SU-DHL-6 (cell line): ENCODE data around the gene MEN1.

Experiments used
- H2AFZ ChIP-seq: fragments of 200-600 bp; sonication (generic); 2 replicates; pipeline ENCODE4 v1.6.1; 2014; ENCODE audit warnings: low read depth, mild to moderate bottlenecking, moderate library complexity, mixed read lengths, antibody characterized with exemption, low read length; ENCODE audit not compliant: severe bottlenecking
- H3F3A ChIP-seq: fragments of 200-600 bp; shearing (Covaris generic); 2 replicates; pipeline ENCODE4 v1.6.0; 2016; ENCODE audit warnings: antibody characterized with exemption, mild to moderate bottlenecking; ENCODE audit not compliant: insufficient read depth
- H3K27ac ChIP-seq: fragments of 200-600 bp; sonication (generic); 2 replicates; pipeline ENCODE4 v1.5.1; 2016; ENCODE audit warnings: low read depth, mild to moderate bottlenecking, low read length, moderate library complexity, mixed read lengths
- H3K27me3 ChIP-seq: fragments of 200-600 bp; sonication (generic), shearing (Covaris generic); 2 replicates; pipeline ENCODE4 v1.6.0; 2014; ENCODE audit warnings: mild to moderate bottlenecking, low read length
- H3K36me3 ChIP-seq: fragments of 200-600 bp; sonication (generic); 2 replicates; pipeline ENCODE4 v1.6.1; 2014; ENCODE audit warnings: mild to moderate bottlenecking, low read length, mixed read lengths
- H3K4me2 ChIP-seq: fragments of 300-600, 200-600 bp; shearing (Covaris generic), sonication (generic); 2 replicates; pipeline ENCODE4 v1.6.0; 2014; ENCODE audit warnings: low read length, low read depth, mild to moderate bottlenecking; ENCODE audit not compliant: poor library complexity, severe bottlenecking
- H3K4me3 ChIP-seq: fragments of 200-600 bp; sonication (generic); 2 replicates; pipeline ENCODE4 v1.5.1; 2014; ENCODE audit warnings: antibody characterized with exemption, low read length, mild to moderate bottlenecking, mixed read lengths; ENCODE audit not compliant: insufficient read depth, poor library complexity, severe bottlenecking
- H3K79me2 ChIP-seq: fragments of 200-600 bp; sonication (generic); 2 replicates; pipeline ENCODE4 v1.6.1; 2014; ENCODE audit warnings: mild to moderate bottlenecking, low read length, moderate library complexity; ENCODE audit not compliant: insufficient read depth
- H3K9ac ChIP-seq: fragments of 200-600 bp; sonication (generic); 2 replicates; pipeline ENCODE4 v1.7.0; 2014; ENCODE audit warnings: mild to moderate bottlenecking, low read length
- H3K9me2 ChIP-seq: fragments of 200-600 bp; sonication (generic); replicated peaks from 2 replicates; pipeline ENCODE4 v1.6.1; 2014; ENCODE audit warnings: low read length; ENCODE audit not compliant: insufficient read depth
- H3K9me3 ChIP-seq: fragments of 200-600 bp; sonication (generic); 2 replicates; pipeline ENCODE4 v1.6.1; 2014; ENCODE audit warnings: low read length, mixed read lengths; ENCODE audit not compliant: insufficient read depth
- H4K20me1 ChIP-seq: fragments of 200-600 bp; sonication (generic); 2 replicates; pipeline ENCODE4 v1.6.1; 2014; ENCODE audit warnings: low read depth, mild to moderate bottlenecking, antibody characterized with exemption, low read length, moderate library complexity, mixed read lengths
- EZH2phosphoT487 ChIP-seq: fragments of 200-600 bp; sonication (generic), shearing (Covaris generic); conservative IDR thresholded peaks from 2 replicates; pipeline ENCODE4 v1.6.1; 2018; ENCODE audit warnings: mild to moderate bottlenecking, antibody characterized with exemption, low read length, moderate library complexity, mixed read lengths
- TF ChIP-seq, protein P1 (sequence below): fragments of 200-600 bp; sonication (generic); IDR thresholded peaks from one replicate; pipeline ENCODE4 v1.5.1; 2017; ENCODE audit warnings: antibody characterized with exemption, mild to moderate bottlenecking, low read length, moderate library complexity; ENCODE audit not compliant: insufficient read depth, poor library complexity, severe bottlenecking

Gene MEN1

DNA sequence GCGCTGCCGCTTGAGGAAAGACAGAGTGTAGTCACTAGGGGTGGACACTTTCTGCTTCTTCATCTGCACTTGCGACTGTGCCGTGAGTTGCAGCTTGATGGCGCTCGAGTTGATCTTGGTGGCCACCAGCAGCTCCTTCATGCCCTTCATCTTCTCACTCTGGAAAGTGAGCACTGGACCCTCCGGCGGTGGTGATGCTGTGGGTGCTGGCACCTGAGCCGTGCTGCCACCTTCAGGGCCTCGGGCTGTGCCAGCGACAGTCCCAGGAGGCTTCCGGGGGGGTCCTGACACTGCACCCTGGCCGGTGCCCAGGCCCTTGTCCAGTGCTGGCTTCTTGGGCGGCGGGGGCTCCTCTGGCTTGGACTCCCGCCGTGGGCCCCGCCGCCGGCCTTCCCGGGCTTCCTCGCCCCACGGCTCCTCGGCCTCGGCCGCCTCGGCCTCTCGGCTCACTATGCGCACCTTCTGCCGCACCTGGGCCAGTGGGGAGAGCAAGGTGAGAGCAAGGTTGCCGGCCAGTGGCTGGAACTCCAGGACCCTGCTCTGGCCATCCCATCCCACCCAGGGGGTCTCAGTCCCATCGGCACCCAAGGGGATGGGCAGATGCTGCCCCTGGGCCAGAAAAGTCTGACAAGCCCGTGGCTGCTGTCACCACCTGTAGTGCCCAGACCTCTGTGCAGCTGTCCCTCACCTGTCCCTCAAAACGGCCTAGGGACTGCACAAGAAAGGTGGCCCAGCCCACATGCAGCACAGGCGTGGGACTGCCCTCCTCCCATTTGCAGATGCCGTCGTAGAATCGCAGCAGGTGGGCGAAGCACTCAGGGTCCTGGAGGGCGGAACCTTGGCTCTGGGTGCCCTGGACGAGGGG is 5.8 kb downstream of the MEN1 start:
- Histone ChIP-seq H3K27ac (no peak overlapping the region), H3F3A (0 out of 2 replicates have a peak, but pooled peaks cover 15% of the 10 kb centered on the region), H3K9me2 (no peaks in the 10 kb centered on the region), H3K9me3 (no peaks in the 10 kb centered on the region), H4K20me1 (no peaks in the 10 kb centered on the region), H3K4me2 (no peak overlapping the region), H3K9ac (no peak overlapping the region), H2AFZ (no peak overlapping the region), H3K36me3 (no peaks in the 10 kb centered on the region), H3K4me3 (no peak overlapping the region), H3K79me2 (peaks cover 5% of the 10 kb centered on the region; the same call in 1 of the 2 replicates), H3K27me3 (no peaks in the 10 kb centered on the region)
- TF ChIP-seq, protein P1, sequence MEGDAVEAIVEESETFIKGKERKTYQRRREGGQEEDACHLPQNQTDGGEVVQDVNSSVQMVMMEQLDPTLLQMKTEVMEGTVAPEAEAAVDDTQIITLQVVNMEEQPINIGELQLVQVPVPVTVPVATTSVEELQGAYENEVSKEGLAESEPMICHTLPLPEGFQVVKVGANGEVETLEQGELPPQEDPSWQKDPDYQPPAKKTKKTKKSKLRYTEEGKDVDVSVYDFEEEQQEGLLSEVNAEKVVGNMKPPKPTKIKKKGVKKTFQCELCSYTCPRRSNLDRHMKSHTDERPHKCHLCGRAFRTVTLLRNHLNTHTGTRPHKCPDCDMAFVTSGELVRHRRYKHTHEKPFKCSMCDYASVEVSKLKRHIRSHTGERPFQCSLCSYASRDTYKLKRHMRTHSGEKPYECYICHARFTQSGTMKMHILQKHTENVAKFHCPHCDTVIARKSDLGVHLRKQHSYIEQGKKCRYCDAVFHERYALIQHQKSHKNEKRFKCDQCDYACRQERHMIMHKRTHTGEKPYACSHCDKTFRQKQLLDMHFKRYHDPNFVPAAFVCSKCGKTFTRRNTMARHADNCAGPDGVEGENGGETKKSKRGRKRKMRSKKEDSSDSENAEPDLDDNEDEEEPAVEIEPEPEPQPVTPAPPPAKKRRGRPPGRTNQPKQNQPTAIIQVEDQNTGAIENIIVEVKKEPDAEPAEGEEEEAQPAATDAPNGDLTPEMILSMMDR = no peak
- TF ChIP-seq EZH2phosphoT487 = no peak

- Histone ChIP-seq H3K9ac (peak overlapping the region; percentile 67), H3K4me3 (peak overlapping the region; percentile 67), H4K20me1 (no peaks in the 10 kb centered on the region), H3K36me3 (no peaks in the 10 kb centered on the region), H3K9me3 (no peaks in the 10 kb centered on the region), H3K9me2 (no peaks in the 10 kb centered on the region), H3K79me2 (no peaks in the 10 kb centered on the region), H3K27me3 (no peaks in the 10 kb centered on the region), H3K4me2 (peak overlapping the region; percentile 88), H3F3A (0 out of 2 replicates have a peak, but pooled peaks cover 15% of the 10 kb centered on the region), H3K27ac (peak overlapping the region; percentile 69), H2AFZ (no peak overlapping the region)
- TF ChIP-seq EZH2phosphoT487 = no peak
- TF ChIP-seq, protein P1 = no peak
Observed at GRCh38 chr11:64803846-64804345, 6.5 kb downstream of the MEN1 start.

GRCh38 chr11:64803158-64803845 is 7.0 kb downstream of the MEN1 start, which contains the start of gene MAP4K2:
Gene MAP4K2 (minus strand): TSS chr11:64803214. CDS start chr11:64803149, 65 bp downstream.
- Histone ChIP-seq H4K20me1 (no peaks in the 10 kb centered on the region), H3K9me3 (no peaks in the 10 kb centered on the region), H3K9me2 (no peaks in the 10 kb centered on the region), H3K36me3 (no peaks in the 10 kb centered on the region), H3K4me2 (peak within 1 kb of the TSS; percentile 88), H3K9ac (peak within 1 kb of the TSS; percentile 67), H3F3A (0 out of 2 replicates have a peak, but pooled peaks cover 15% of the 10 kb centered on the region), H3K27ac (peak within 1 kb of the TSS; percentile 80), H3K27me3 (no peaks in the 10 kb centered on the region), H3K4me3 (peak within 1 kb of the TSS; percentile 67), H2AFZ (no peak within 1 kb of the TSS), H3K79me2 (no peaks in the 10 kb centered on the region)
- TF ChIP-seq, protein P1 = peak; percentile 8
- TF ChIP-seq EZH2phosphoT487 = no peak
